Measurements from ENCODE around the gene FBXO30. TPM values are rescaled to one million over a fixed set of nuclear protein-coding genes. Genes with fewer than 3 reads are reported as not detected.

FBXO30 gene
- total and polyA plus RNA-seq, 8 donors: 1.5 to 5.6 (median 2.7) TPM

- ATAC-seq (no peak), DNase-seq (no peak), FAIRE-seq (no peak)
- H3K27me3 ChIP-seq: no peaks in the 10 kb centered on the region
- H3K9me3 ChIP-seq: no peaks in the 10 kb centered on the region
- H3K4me1 ChIP-seq: no peaks in the 10 kb centered on the region
- H3K4me3 ChIP-seq: no peak overlapping the region
- H3K27ac ChIP-seq: no peak overlapping the region
- H3K36me3 ChIP-seq: no peaks in the 10 kb centered on the region
- intact Hi-C loops (cut with DNase I): no loop called here
- TF ChIP-seq CTCF (IDR thresholded peaks at IDR 0.05): no peak
- WGBS, 2 donors: 84 to 94% methylated on average over 2 of the region's 2 CpGs
Measured at GRCh38 chr6:145850671-145851070, 36.1 kb upstream of the FBXO30 start.

GRCh38 chr6:145848541-145848940 lies 33.9 kb upstream of the FBXO30 start:
- no peak for ATAC-seq
- DNase-seq: no peak
- FAIRE-seq: no peak
- H3K4me1 ChIP-seq: no peaks in the 10 kb centered on the region
- H3K27me3 ChIP-seq: no peaks in the 10 kb centered on the region
- no peaks in the 10 kb centered on the region for H3K36me3 ChIP-seq
- intact Hi-C loops (cut with DNase I): no loop called here
- no peak overlapping the region for H3K4me3 ChIP-seq
- WGBS, 2 donors: 73 to 80% methylated on average over 2 of the region's 2 CpGs
- no peak for TF ChIP-seq CTCF (IDR thresholded peaks at IDR 0.05)
- no peak overlapping the region for H3K27ac ChIP-seq
- H3K9me3 ChIP-seq: no peaks in the 10 kb centered on the region

- 92 to 95% methylated on average over 3 of the region's 3 CpGs for WGBS, 2 donors
- no peak for TF ChIP-seq CTCF (IDR thresholded peaks at IDR 0.05)
- no peak for FAIRE-seq
Measured at GRCh38 chr6:145845557-145845956, 31.0 kb upstream of the FBXO30 start.

GRCh38 chr6:145844933-145845540 lies 30.4 kb upstream of the FBXO30 start:
- WGBS, 2 donors: 68 to 72% methylated on average over 4 of the region's 4 CpGs
- Histone ChIP-seq H3K4me1 (no peaks in the 10 kb centered on the region), H3K27ac (no peak overlapping the region), H3K27me3 (no peaks in the 10 kb centered on the region), H3K4me3 (no peak overlapping the region), H3K36me3 (no peaks in the 10 kb centered on the region), H3K9me3 (no peaks in the 10 kb centered on the region)
- DNase-seq (no peak), ATAC-seq (no peak), FAIRE-seq (no peak)
- TF ChIP-seq CTCF (IDR thresholded peaks at IDR 0.05): no peak
- intact Hi-C loops (cut with DNase I): no loop called here

More at GRCh38 chr6:145845557-145845956, 31.0 kb upstream of the FBXO30 start:
- ATAC-seq (no peak), DNase-seq (no peak)
- Histone ChIP-seq H3K4me1 (no peaks in the 10 kb centered on the region), H3K4me3 (no peak overlapping the region), H3K27me3 (no peaks in the 10 kb centered on the region), H3K27ac (no peak overlapping the region), H3K9me3 (no peaks in the 10 kb centered on the region), H3K36me3 (no peaks in the 10 kb centered on the region)
- intact Hi-C loops (cut with DNase I): no loop called here

- no peak overlapping the region for H3K27ac ChIP-seq
- no peaks in the 10 kb centered on the region for H3K4me1 ChIP-seq
- no peaks in the 10 kb centered on the region for H3K27me3 ChIP-seq
- DNase-seq (no peak), ATAC-seq (peak in 1 of 4 donors; percentile 30), FAIRE-seq (no peak)
- H3K36me3 ChIP-seq: no peaks in the 10 kb centered on the region
- H3K4me3 ChIP-seq: no peak overlapping the region
- intact Hi-C loops (cut with DNase I): no loop called here
- WGBS, 2 donors: 87 to 88% methylated on average over 3 of the region's 3 CpGs
- no peak for TF ChIP-seq CTCF (IDR thresholded peaks at IDR 0.05)
- no peaks in the 10 kb centered on the region for H3K9me3 ChIP-seq
Measured at GRCh38 chr6:145842693-145843546, 28.3 kb upstream of the FBXO30 start.
